HG03558 (cell line): ENCODE results near the gene LPA.
"Not testable (repeated sequence)": the region's sequence is repeated elsewhere in the genome, so short reads cannot be mapped to it uniquely, and the experiment has no call there.

Source experiments
- ATAC-seq: cut with Tn5 transposase; IDR thresholded peaks from one replicate; pipeline ENCODE4 v1.9.1; 2021; ENCODE audit warnings: moderate number of reproducible peaks; ENCODE audit not compliant: unreplicated experiment; ENCODE audit errors: extremely low read depth

LPA gene

GRCh38 chr6:160664198-160664597 is at the start of gene LPA:
LPA (minus strand) TSS chr6:160664275; CDS start chr6:160664214, 61 bp downstream.
- ATAC-seq, result not testable (repeated sequence)

GRCh38 chr6:160708993-160709392 is 44.9 kb upstream of the LPA start:
- ATAC-seq, result not testable (repeated sequence)

GRCh38 chr6:160704688-160705087 is 40.6 kb upstream of the LPA start:
- ATAC-seq, result not testable (repeated sequence)

- ATAC-seq, result not testable (repeated sequence)
Observed at GRCh38 chr6:160701918-160702680, 38.0 kb upstream of the LPA start, which contains the start of gene PLG. PLG (plus strand) TSS chr6:160702244; CDS start chr6:160702305, 61 bp downstream.

- ATAC-seq, result no peak
Observed at GRCh38 chr6:160697826-160698225, 33.8 kb upstream of the LPA start.

GRCh38 chr6:160696884-160697283 is 32.8 kb upstream of the LPA start:
- not testable (repeated sequence) for ATAC-seq

- ATAC-seq, result not testable (repeated sequence)
Observed at GRCh38 chr6:160695622-160696021, 31.5 kb upstream of the LPA start.

- ATAC-seq, result not testable (repeated sequence)
Observed at GRCh38 chr6:160695025-160695424, 30.9 kb upstream of the LPA start.

- no peak for ATAC-seq
Observed at GRCh38 chr6:160692369-160692959, 28.4 kb upstream of the LPA start.

GRCh38 chr6:160691617-160692016 is 27.5 kb upstream of the LPA start:
- no peak for ATAC-seq

GRCh38 chr6:160690458-160690857 is 26.4 kb upstream of the LPA start:
- no peak for ATAC-seq

GRCh38 chr6:160685762-160686450 is 21.8 kb upstream of the LPA start:
- no peak for ATAC-seq

GRCh38 chr6:160685101-160685761 is 21.2 kb upstream of the LPA start:
- ATAC-seq, result not testable (repeated sequence)

- no peak for ATAC-seq
Observed at GRCh38 chr6:160679402-160679769, 15.3 kb upstream of the LPA start.

- no peak for ATAC-seq
Observed at GRCh38 chr6:160678744-160679401, 14.8 kb upstream of the LPA start.

GRCh38 chr6:160678230-160678629 is 14.2 kb upstream of the LPA start:
- no peak for ATAC-seq

GRCh38 chr6:160676418-160676817 is 12.3 kb upstream of the LPA start:
- not testable (repeated sequence) for ATAC-seq

GRCh38 chr6:160668589-160668988 is 4.5 kb upstream of the LPA start:
- no peak for ATAC-seq

- ATAC-seq, result no peak
Observed at GRCh38 chr6:160667639-160668481, 3.8 kb upstream of the LPA start.
